Natural killer cell (primary cell): ENCODE data around the gene GMCL1. TPM values are rescaled to one million over a fixed set of nuclear protein-coding genes. Genes with fewer than 3 reads are reported as not detected.

Source experiments
- total RNA-seq, 4 donors: library from RNA; stranded (reverse); fragments of 120-200 nt in 1 of 4; gene quantifications; one replicate each; pipeline versions ENCODE4 v1.2.3 to v1.2.4, GENCODE V29; 2013 to 2022

The GMCL1 gene
- total RNA-seq, 3 donors from 2014 or later (not counting 1 experiment from before 2014, with no cell fraction given) = 34.6 to 49.4 (median 35.9) TPM

Other genes with a start within 250 kb of the GMCL1 start
- 100 to 1,000 TPM; 174 to 249 (median 204) TPM for gene AAK1, start 185.9 kb upstream of the GMCL1 start, total RNA-seq
- gene ANXA4, start 87.5 kb upstream of the GMCL1 start, total RNA-seq = 10 to 100 TPM; 44.6 to 63.6 (median 55.8) TPM
- 10 to 100 TPM; 53.2 to 61.5 (median 58.2) TPM for gene SNRNP27, start 64.3 kb downstream of the GMCL1 start, total RNA-seq
- 100 to 1,000 TPM in 2 of 3 donors, 10 to 100 TPM in 1; 63.0 to 165 (median 112) TPM for gene MXD1, start 85.4 kb downstream of the GMCL1 start, total RNA-seq
- gene ASPRV1, start 132.0 kb downstream of the GMCL1 start, total RNA-seq = 1 to 10 TPM; 1.4 to 2.7 (median 1.9) TPM